Gastrocnemius medialis (tissue), 4 donors: ENCODE data around the gene IQUB.

Source experiments
- CTCF ChIP-seq, 5 experiments: fragments of 450-650 bp in 3 of 5; fragments of 200-600 bp in 2 of 5; sonication (generic) in 2 of 5; IDR thresholded peaks in 4 of 5; conservative IDR thresholded peaks in 1 of 5; 1 replicate in 4 of 5; 2 replicates in 1 of 5; pipeline ENCODE4 v1.5.1; 2016 to 2019; ENCODE audit warnings: antibody characterized with exemption in 5 of 5, mild to moderate bottlenecking in 3 of 5, moderate library complexity in 3 of 5
- POLR2A ChIP-seq, 2 donors: fragments of 450-650 bp; IDR thresholded peaks; one replicate each; pipeline ENCODE4 v1.6.1; 2017; ENCODE audit warnings: antibody characterized with exemption in 2 of 2, mild to moderate bottlenecking in 2 of 2, moderate library complexity in 2 of 2

- TF ChIP-seq CTCF (IDR thresholded peaks at IDR 0.05 in 4 of 5, conservative IDR thresholded peaks at IDR 0.05 in 1 of 5) (no peak), POLR2A (IDR thresholded peaks at IDR 0.05) (no peak)
Observed at GRCh38 chr7:123579416-123579815, 45.0 kb upstream of the IQUB start.
